Activated gamma-delta T cell treated with anti-CD3 and anti-CD28 coated beads, Interleukin-2, amount 50 U/mL, for 16 hours (primary cell): ENCODE measurements around the gene LHFPL6.

Experiments used
- DNase-seq: peaks from one replicate; pipeline ENCODE4 v3.0.0-alpha.2; 2020; ENCODE audit warnings: low read depth

LHFPL6 gene

GRCh38 chr13:39590466-39591036, 12.4 kb downstream of the LHFPL6 start:
- DNase-seq = no peak

- DNase-seq = no peak
Observed at GRCh38 chr13:39588384-39588783, 14.6 kb downstream of the LHFPL6 start.

GRCh38 chr13:39587939-39588338, 15.1 kb downstream of the LHFPL6 start:
- DNase-seq = no peak

GRCh38 chr13:39586958-39587605, 15.9 kb downstream of the LHFPL6 start:
- no peak for DNase-seq

- no peak for DNase-seq
Observed at GRCh38 chr13:39586151-39586550, 16.8 kb downstream of the LHFPL6 start.

- DNase-seq = no peak
Observed at GRCh38 chr13:39585219-39585618, 17.8 kb downstream of the LHFPL6 start.

GRCh38 chr13:39580881-39581575, 22.0 kb downstream of the LHFPL6 start:
- no peak for DNase-seq

GRCh38 chr13:39578821-39579291, 24.1 kb downstream of the LHFPL6 start:
- DNase-seq = no peak

- DNase-seq = no peak
Observed at GRCh38 chr13:39577838-39578491, 25.0 kb downstream of the LHFPL6 start.

- no peak for DNase-seq
Observed at GRCh38 chr13:39577203-39577602, 25.8 kb downstream of the LHFPL6 start.

- no peak for DNase-seq
Observed at GRCh38 chr13:39575641-39576238, 27.3 kb downstream of the LHFPL6 start.

- DNase-seq = no peak
Observed at GRCh38 chr13:39571502-39572092, 31.4 kb downstream of the LHFPL6 start.

- no peak for DNase-seq
Observed at GRCh38 chr13:39567569-39567968, 35.4 kb downstream of the LHFPL6 start.

GRCh38 chr13:39566216-39566869, 36.6 kb downstream of the LHFPL6 start:
- DNase-seq = no peak

- DNase-seq = no peak
Observed at GRCh38 chr13:39565036-39565949, 37.7 kb downstream of the LHFPL6 start.

- DNase-seq = no peak
Observed at GRCh38 chr13:39563470-39563735, 39.6 kb downstream of the LHFPL6 start.

GRCh38 chr13:39561971-39562370, 41.0 kb downstream of the LHFPL6 start:
- DNase-seq = no peak

- DNase-seq = no peak
Observed at GRCh38 chr13:39559847-39560246, 43.1 kb downstream of the LHFPL6 start.

GRCh38 chr13:39557285-39557955, 45.6 kb downstream of the LHFPL6 start:
- no peak for DNase-seq

- DNase-seq = no peak
Observed at GRCh38 chr13:39556866-39557265, 46.1 kb downstream of the LHFPL6 start.
